GM21717 (cell line): ENCODE measurements around the gene CD99L2.
A peak's percentile ranks its signal among the peaks of the same experiment; 100 is the strongest.

Source experiments
- ATAC-seq: cut with Tn5 transposase; IDR thresholded peaks from one replicate; pipeline ENCODE4 v1.9.1; 2021; ENCODE audit warnings: mild to moderate bottlenecking, moderate library complexity; ENCODE audit not compliant: unreplicated experiment

CD99L2 gene

DNA sequence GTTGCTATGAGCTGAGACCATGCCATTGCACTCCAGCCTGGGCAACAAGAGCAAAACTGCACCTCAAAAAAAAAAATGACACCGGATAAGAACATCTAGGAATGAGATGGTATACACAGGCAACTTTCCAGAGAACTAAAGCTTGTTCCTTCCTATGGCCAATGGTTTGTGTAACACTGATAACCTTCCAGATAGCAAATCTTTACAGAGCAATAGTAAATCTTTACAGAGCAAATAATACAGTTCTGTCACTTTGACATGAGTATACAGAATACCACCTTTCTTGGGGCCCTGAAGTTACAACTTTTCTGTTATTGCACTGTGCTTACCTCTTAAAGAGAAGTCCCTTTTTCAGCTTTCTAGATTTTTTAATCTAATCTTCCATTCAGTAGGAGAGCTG lies 91.6 kb downstream of the CD99L2 start:
- no peak for ATAC-seq

GRCh38 chrX:150805736-150806135 lies 92.7 kb downstream of the CD99L2 start:
- no peak for ATAC-seq

DNA sequence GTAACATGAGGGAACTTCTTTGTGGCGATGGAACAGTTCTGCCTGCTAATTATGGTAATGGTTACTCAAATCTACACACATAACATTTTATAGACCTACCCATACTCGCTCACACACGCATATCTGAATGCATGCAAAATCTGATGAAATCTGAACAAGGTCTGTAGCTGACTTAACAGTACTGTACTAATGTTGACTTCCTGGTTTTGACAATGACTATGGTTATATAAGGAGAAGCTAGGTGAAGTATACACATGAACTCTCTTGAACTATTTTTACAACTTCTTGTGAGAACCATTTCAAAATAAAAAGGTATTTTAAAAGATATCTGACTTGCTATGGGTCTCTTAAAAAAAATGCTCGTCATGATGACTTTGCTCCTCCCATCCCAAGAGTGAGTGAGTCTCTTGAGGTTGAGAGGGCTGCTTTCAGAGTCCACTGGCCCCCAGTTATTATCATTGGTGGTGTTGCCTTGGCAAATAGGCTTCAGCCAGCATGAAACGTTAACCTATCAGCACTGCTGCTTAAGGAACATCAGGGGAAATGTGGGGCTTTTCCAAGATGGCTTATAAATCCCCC lies 105.4 kb downstream of the CD99L2 start:
- ATAC-seq, result no peak

GRCh38 chrX:150790021-150790420 lies 108.4 kb downstream of the CD99L2 start:
- peak; percentile 98 for ATAC-seq

GRCh38 chrX:150781677-150782076 lies 116.8 kb downstream of the CD99L2 start:
- ATAC-seq, result no peak

- no peak for ATAC-seq
These were observed 119.1 kb downstream of the CD99L2 start for GRCh38 chrX:150779385-150779784.

DNA sequence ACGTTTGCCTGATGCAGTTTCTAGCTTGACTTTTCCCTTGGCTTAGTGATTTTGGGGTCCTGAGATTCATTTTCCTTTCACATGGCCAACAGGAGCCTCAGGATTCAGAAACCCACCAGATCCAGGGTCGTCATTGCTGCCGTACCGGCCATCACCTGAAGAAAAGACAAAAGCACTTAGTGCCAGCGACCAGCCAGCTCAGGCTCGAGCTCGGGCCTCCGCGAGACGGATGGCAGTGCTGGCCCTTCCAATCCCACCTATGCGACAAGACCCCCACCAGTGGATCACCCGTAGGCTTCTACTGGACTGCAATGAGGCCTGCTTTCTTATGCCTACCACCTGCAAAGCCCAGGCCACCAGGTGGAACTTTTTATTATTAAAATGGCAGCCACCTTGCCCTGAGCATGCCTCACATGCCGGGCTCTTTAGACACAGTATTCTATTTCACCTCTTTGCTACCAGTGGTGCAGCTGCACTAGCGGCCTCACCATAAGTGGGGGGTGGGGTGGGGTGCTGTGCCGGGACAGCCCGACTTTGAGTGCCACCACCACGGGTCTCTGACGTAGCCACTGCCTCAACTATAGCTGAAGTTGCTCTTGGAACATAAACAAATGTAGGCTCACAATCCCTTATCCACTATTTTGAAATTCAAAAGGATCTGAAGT lies 121.0 kb downstream of the CD99L2 start:
- ATAC-seq, result no peak

- no peak for ATAC-seq
These were observed 122.7 kb downstream of the CD99L2 start for GRCh38 chrX:150775569-150776350.

DNA sequence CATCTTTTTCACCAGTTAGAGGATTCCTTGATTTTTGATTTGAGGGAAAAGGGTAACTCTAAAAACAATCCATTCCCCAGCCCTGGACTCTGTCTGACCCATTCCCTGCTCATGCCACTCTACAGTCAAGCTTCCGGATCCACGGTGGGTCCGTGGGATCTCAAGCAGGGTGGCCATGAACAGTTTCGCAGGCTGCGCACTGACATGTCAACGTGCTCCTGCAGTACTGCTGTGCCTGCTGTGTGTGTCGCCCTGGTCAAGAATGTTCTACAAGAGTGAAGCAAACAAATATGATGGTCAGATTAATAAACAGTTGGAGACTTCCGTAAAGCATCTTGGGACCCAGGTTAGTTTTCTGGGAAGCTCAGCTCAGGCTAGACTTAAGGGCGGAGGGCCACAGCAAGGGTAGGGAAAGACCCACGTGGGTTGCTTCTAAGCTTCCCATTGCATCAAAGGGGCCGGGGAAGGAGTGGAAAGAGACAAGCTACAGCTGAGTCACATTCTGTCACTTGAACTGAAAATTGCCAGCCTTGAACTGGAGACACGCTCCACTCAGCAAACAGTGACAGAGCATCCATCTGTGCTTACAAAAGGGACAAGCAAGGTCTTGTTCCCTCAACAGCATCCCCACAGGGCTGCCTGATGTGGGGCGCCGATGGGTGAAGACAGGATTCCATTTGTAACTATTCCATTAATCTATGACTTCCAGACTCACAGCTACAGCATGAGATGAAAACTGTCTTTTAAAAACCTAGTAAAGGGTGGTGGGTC lies 123.5 kb downstream of the CD99L2 start:
- ATAC-seq, result no peak

DNA sequence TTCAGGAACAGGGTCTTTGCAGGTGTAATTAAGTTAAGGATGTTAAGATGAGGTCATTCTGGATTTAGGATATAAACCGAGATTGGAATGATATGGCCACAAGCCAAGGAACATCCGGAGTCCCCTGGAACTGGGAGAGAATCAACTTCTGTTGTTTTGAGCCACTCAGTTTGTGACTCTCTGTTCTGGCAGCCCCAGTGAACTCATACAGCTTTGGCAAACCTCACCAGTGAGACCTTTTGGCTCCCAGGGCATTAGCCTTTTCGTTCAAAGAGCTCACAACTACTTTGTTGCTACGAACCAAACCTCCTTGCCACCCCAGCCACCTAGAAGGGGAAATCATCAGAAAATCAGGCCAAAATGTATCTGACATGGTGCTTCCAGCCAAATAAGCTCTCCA lies 124.8 kb downstream of the CD99L2 start:
- no peak for ATAC-seq

DNA sequence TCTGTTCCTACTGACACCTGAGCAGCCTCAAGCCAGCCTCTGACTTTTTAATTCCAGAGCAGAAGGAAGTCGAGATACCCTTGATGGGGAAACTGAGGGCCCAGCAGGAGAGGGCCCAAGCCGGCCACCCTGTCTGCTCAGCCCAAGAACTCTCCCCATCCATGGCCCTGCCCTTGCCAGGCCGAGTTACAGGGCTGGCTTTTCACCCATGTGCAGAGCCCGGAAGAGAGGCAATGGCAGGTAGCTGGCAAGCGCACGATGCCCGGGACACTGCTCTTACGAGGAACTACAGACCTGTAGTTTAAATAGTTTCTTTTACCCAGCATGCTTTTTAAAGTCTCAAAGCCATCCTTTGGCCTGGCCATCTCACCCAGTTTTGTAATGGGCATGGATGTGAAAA lies 125.4 kb downstream of the CD99L2 start:
- no peak for ATAC-seq

DNA sequence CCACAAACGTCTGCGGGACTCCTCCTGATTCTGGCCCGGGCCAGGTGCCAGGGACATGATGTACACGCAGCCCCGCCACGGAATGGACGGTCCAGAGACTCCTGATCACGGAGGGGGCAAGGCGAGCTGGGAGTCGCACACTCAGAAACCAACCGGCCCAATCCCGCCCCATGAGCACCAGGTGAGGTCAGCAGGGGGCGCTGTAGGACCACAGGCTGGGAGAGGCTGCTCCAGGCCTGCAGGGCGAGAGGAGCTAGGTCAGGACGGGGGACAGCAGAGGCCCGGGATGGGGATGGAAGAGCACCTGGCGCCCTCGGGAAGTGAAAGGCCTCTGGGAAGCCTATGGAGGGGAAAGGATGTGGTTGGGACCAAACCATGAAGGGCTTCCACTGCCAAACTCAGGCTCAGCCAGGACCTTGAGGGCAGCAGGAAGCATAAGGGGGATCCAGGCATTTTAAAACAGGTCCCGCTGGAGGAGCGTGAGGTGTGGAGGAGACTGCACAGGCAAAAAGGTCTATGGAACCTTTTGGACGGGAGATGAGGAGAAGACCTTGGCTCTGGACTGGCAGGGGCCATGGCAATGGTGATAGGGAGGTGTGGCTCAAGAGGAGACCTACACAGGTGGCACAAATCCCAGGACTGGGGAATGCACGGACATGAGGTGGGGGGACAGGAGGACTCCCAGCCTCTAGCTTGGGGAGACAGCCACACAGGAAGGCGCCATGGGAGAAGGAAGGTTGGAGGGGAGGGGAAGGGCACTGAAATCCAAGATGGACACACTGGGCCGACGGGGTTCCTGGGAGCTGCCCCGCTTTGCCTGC lies 126.1 kb downstream of the CD99L2 start:
- peak; percentile 78 for ATAC-seq

DNA sequence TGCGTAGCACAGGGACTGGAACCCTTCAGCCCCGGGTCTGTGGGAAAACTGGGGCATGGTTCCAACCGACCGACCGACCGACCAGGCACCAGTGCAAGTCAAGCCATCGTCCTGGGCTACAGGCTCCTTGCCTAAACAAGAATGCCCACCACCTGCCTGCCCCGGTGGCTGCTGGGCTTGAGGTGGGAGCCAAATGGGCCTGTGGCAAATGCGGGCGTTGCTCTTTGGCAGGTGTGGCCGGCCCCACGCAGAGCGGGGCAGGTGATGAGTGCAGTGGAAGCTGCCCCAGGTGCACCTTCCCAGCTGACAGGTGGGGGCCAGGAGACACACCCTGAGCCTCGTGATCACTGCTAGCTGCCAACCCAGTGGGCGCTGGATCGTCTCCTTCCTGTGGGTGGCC lies 127.4 kb downstream of the CD99L2 start:
- no peak for ATAC-seq

GRCh38 chrX:150770623-150771022 lies 127.8 kb downstream of the CD99L2 start:
- ATAC-seq, result no peak

DNA sequence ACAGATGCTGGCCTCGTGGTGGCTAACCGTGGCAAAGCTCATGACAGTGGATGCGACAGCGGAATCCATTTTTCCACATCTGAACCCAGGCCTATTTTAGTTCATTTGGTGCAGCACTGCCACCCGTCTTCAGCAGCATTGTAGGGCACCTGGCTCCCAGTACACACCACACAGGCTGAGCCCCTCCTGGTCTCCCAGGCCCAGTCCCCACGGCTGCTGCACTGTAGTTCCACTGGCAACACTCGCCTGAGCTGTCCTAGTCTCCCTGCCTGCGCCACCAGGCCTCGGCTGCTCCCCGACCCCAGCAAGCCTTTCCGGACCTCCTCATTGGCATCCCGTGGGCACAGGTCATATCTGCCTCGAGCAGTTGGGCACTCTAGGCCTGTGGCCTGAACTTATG lies 129.1 kb downstream of the CD99L2 start:
- no peak for ATAC-seq

DNA sequence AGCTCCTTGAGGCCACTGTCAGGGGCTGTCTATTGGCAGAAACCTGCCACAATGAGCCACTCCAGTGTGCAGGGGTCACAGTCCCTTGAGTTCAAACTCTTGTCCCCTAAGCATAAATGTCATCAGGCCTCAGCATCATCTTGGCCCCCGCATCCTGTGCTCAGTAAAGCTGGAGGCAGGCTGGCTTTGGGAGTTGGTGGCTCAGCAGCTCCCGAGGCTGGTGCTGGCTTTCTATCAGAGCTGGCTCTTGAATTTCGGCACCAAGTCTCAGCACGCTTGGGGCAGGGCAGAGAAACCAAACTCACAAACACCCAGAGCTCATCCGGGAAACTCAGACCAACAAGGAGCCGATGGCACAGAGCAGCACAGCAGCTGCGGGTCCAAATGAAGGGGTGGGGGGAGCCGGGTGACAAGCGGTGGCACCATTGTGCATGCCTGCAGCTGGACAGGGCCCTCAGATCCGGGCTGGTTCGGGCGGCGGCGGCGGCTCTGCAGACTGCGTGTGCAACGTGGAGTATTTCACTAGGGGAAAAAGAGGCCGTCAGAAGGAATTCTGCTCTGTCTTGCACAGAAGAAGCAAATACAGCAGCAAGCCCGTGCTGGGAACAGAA lies 129.8 kb downstream of the CD99L2 start:
- ATAC-seq, result no peak

- no peak for ATAC-seq
These were observed 130.4 kb downstream of the CD99L2 start for GRCh38 chrX:150768132-150768485.

DNA sequence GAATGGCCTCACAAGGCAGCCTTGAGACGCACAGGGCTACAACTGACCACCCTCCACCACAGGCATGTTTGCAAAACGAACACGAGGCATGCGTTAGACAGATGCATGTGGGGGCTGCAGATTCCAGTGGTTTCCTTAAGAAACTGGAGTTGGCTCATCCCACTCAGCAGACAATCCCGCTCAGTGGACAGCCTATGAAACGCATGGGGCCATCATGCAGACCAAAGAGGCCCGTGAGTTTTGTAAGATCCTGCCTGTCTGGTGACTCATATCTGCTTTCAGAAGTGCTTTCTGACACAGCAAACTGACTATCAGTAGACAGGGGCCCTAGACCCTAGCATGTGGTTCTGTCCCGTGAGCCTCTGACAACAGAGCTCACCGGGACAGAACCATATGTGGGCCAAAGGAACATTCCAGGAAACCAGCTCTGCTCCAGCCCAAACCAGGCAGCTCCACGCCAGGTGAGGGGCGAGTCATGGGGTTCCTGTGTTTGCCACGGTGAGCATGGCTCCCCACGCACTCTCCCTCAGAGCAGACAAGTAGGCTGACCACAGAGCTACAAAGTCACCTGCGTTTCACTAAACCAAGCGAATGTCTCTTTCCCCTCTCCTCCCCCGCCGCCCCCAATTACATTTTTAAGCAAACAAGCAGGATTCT lies 130.9 kb downstream of the CD99L2 start:
- ATAC-seq, result no peak

GRCh38 chrX:150767045-150767395 lies 131.4 kb downstream of the CD99L2 start:
- ATAC-seq, result no peak
